ENCODE results near the gene ACTN1.

DNA sequence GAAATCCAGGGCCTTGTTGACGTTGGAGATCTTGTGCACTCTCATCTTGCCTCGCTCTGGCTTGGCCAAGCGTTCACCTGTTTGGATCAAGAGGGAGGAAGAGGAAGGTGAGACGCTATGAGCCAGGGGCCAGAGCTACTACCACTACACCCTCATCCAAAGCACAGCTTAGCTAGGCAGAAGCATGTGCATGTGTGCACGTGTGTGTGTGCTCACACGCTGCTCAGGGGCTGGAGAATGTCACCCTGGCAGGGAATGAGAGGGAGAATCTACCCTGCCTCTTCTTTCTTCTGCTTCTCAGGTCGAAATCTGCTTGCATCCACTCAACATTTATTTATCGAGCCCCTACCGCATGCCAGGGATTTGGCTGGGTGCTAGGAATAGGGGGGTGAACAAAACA, 58.1 kb downstream of the ACTN1 start:
- TF ChIP-seq, protein P1, sequence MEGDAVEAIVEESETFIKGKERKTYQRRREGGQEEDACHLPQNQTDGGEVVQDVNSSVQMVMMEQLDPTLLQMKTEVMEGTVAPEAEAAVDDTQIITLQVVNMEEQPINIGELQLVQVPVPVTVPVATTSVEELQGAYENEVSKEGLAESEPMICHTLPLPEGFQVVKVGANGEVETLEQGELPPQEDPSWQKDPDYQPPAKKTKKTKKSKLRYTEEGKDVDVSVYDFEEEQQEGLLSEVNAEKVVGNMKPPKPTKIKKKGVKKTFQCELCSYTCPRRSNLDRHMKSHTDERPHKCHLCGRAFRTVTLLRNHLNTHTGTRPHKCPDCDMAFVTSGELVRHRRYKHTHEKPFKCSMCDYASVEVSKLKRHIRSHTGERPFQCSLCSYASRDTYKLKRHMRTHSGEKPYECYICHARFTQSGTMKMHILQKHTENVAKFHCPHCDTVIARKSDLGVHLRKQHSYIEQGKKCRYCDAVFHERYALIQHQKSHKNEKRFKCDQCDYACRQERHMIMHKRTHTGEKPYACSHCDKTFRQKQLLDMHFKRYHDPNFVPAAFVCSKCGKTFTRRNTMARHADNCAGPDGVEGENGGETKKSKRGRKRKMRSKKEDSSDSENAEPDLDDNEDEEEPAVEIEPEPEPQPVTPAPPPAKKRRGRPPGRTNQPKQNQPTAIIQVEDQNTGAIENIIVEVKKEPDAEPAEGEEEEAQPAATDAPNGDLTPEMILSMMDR (IDR thresholded peaks at IDR 0.05; ENCODE audit: low read length) = no peak
- no peak for TF ChIP-seq EZH2 (IDR thresholded peaks at IDR 0.05; ENCODE audit: borderline replicate concordance, low read length)
